OCI-LY7 (cell line): ENCODE data around the gene FKBP1B. TPM values are rescaled to one million over a fixed set of nuclear protein-coding genes. Genes with fewer than 3 reads are reported as not detected.

ENCODE experiments used
- BruUV-seq: library from RNA; stranded (reverse); fragments of 400-500 nt; replicated peaks from 2 replicates; lab custom pipeline; 2021; lab: Mats Ljungman, UMichigan
- CTCF ChIA-PET: fragments of 300-600 bp; sonication (Branson Sonifier 250); formaldehyde crosslinking; loops from one replicate; lab custom pipeline; 2022; ENCODE audit warnings: antibody characterized with exemption; ENCODE audit not compliant: unreplicated experiment; lab: Charles Lee
- POLR2A ChIA-PET: fragments of 300-600 bp; sonication (Branson Sonifier 250); formaldehyde crosslinking; loops from one replicate; lab custom pipeline; 2022; ENCODE audit warnings: antibody characterized with exemption; lab: Charles Lee
- DNase-seq: peaks from one replicate; pipeline ENCODE4 v3.0.0-alpha.2; 2015; ENCODE audit warnings: low spot score
- H2AFZ ChIP-seq: fragments of 200-600 bp; sonication (generic), shearing (Covaris generic); 2 replicates; pipeline ENCODE4 v1.6.1; 2014; ENCODE audit warnings: mild to moderate bottlenecking, antibody characterized with exemption, low read length, moderate library complexity
- H3K27ac ChIP-seq: fragments of 200-600 bp; sonication (generic); 2 replicates; pipeline ENCODE4 v1.5.1; 2014; ENCODE audit warnings: mixed run types, low read depth, mild to moderate bottlenecking, moderate library complexity, low read length, inconsistent platforms; ENCODE audit not compliant: poor library complexity, severe bottlenecking
- H3K36me3 ChIP-seq: fragments of 200-600 bp; sonication (generic); 2 replicates; pipeline ENCODE4 v1.6.1; 2014; ENCODE audit warnings: mild to moderate bottlenecking, antibody characterized with exemption, low read length, moderate library complexity, mixed read lengths; ENCODE audit not compliant: insufficient read depth
- H3K4me1 ChIP-seq: fragments of 200-600 bp; sonication (generic); 2 replicates; pipeline ENCODE4 v1.5.1; 2014; ENCODE audit warnings: mild to moderate bottlenecking, low read length; ENCODE audit not compliant: insufficient read depth, poor library complexity, severe bottlenecking
- H3K4me2 ChIP-seq: fragments of 200-600 bp; sonication (generic); 2 replicates; pipeline ENCODE4 v1.6.1; 2014; ENCODE audit warnings: mild to moderate bottlenecking, low read length
- H3K4me3 ChIP-seq: fragments of 200-600 bp; sonication (generic); 2 replicates; pipeline ENCODE4 v1.5.1; 2014; ENCODE audit warnings: mild to moderate bottlenecking, low read depth, low read length; ENCODE audit not compliant: poor library complexity, severe bottlenecking
- H3K79me2 ChIP-seq: fragments of 200-600 bp; sonication (generic); 2 replicates; pipeline ENCODE4 v1.6.1; 2016; ENCODE audit warnings: low read depth, mild to moderate bottlenecking, low read length, moderate library complexity, mixed read lengths; ENCODE audit not compliant: insufficient read depth
- H3K9me2 ChIP-seq: fragments of 200-600 bp; sonication (generic); 2 replicates; pipeline ENCODE4 v1.6.1; 2016; ENCODE audit warnings: mild to moderate bottlenecking, low read length, mixed read lengths; ENCODE audit not compliant: insufficient read depth
- H3K9me3 ChIP-seq: fragments of 200-600 bp; sonication (generic); 2 replicates; pipeline ENCODE4 v1.6.1; 2014; ENCODE audit warnings: mild to moderate bottlenecking, mixed run types, low read length, mixed read lengths
- H4K20me1 ChIP-seq: fragments of 200-600 bp; sonication (generic); 2 replicates; pipeline ENCODE4 v1.6.1; 2014; ENCODE audit warnings: mild to moderate bottlenecking, antibody characterized with exemption, low read length, moderate library complexity, mixed read lengths; ENCODE audit not compliant: insufficient read depth
- EZH2phosphoT487 ChIP-seq: fragments of 200-600 bp; sonication (generic); IDR thresholded peaks from 2 replicates; pipeline ENCODE4 v1.6.1; 2018; ENCODE audit warnings: low read depth, borderline replicate concordance, mild to moderate bottlenecking, mixed run types, antibody characterized with exemption, low read length, moderate library complexity, mixed read lengths
- intact Hi-C: fragments of 100-400 bp; cut with micrococcal nuclease; formaldehyde crosslinking; loops from one replicate; pipeline ENCODE4 v1.10.0; 2022; ENCODE audit not compliant: unreplicated experiment
- total RNA-seq, 2 experiments: library from RNA; depleted of rRNA in 1 of 2; stranded (reverse); fragments of >200 nt in 1 of 2; shearing (Covaris generic) in 1 of 2; gene quantifications; 2 replicates each; pipeline ENCODE4 v1.2.3, GENCODE V29; 2014 to 2022
- TF ChIP-seq, protein P1 (sequence below): fragments of 200-600 bp; sonication (generic); conservative IDR thresholded peaks from 2 replicates; pipeline ENCODE4 v1.5.1; 2014; ENCODE audit warnings: mild to moderate bottlenecking, antibody characterized with exemption, low read length, moderate library complexity, mixed read lengths

The FKBP1B gene
- total RNA-seq, 2 experiments from 2014 or later: 1.5 to 3.2 TPM

DNA sequence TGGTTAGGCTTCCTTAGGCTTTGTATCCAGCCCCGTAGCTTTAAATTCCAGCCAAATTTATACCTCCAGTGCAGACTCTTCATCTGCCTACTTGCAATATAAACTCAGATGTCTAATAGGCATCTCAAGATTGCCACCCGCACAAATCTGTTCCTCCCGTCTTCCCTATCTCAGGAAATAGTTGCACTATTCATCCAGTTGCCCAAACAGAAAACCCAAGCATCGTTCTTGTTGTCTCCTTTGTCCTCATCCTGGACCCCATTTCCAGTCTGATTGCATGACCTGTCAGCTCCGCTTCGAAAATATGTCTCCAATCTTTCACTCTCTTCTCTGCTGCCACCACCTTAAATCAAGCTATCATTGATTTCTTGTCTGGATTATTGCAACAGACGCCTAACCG is 2.3 kb downstream of the FKBP1B start:
- peaks cover 1% of the 10 kb centered on the region; the same call in 1 of the 2 replicates for H3K79me2 ChIP-seq
- DNase-seq: no peak
- intact Hi-C loops: no loop called here
- no peak overlapping the region for H2AFZ ChIP-seq
- no peaks in the 10 kb centered on the region for H3K9me2 ChIP-seq
- no peak overlapping the region for H3K27ac ChIP-seq
- H3K9me3 ChIP-seq: no peaks in the 10 kb centered on the region
- H4K20me1 ChIP-seq: no peaks in the 10 kb centered on the region
- H3K36me3 ChIP-seq: no peaks in the 10 kb centered on the region
- H3K4me1 ChIP-seq: peaks cover 14% of the 10 kb centered on the region
- H3K4me2 ChIP-seq: no peak overlapping the region
- CTCF ChIA-PET: no interaction called here
- POLR2A ChIA-PET: interaction anchor here (0.5 to 0.8 kb wide), 4 partner anchors 19 to 109 kb away, joined by 3 to 6 read pairs (median 4); partner anchors contain the start of gene SF3B6
- TF ChIP-seq, protein P1, sequence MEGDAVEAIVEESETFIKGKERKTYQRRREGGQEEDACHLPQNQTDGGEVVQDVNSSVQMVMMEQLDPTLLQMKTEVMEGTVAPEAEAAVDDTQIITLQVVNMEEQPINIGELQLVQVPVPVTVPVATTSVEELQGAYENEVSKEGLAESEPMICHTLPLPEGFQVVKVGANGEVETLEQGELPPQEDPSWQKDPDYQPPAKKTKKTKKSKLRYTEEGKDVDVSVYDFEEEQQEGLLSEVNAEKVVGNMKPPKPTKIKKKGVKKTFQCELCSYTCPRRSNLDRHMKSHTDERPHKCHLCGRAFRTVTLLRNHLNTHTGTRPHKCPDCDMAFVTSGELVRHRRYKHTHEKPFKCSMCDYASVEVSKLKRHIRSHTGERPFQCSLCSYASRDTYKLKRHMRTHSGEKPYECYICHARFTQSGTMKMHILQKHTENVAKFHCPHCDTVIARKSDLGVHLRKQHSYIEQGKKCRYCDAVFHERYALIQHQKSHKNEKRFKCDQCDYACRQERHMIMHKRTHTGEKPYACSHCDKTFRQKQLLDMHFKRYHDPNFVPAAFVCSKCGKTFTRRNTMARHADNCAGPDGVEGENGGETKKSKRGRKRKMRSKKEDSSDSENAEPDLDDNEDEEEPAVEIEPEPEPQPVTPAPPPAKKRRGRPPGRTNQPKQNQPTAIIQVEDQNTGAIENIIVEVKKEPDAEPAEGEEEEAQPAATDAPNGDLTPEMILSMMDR: no peak
- TF ChIP-seq EZH2phosphoT487: no peak
- no peak overlapping the region for H3K4me3 ChIP-seq
- no TSS peak for BruUV-seq

GRCh38 chr2:24052951-24053350 is 3.4 kb downstream of the FKBP1B start:
- DNase-seq: no peak
- intact Hi-C loops: no loop called here
- TF ChIP-seq, protein P1: no peak
- no peak for TF ChIP-seq EZH2phosphoT487
- BruUV-seq: no TSS peak
- Histone ChIP-seq H3K36me3 (no peaks in the 10 kb centered on the region), H3K27ac (no peak overlapping the region), H3K4me1 (peaks cover 8% of the 10 kb centered on the region), H3K9me3 (no peaks in the 10 kb centered on the region), H3K4me2 (no peak overlapping the region), H3K9me2 (no peaks in the 10 kb centered on the region), H2AFZ (no peak overlapping the region), H3K4me3 (no peak overlapping the region), H3K79me2 (no peaks in the 10 kb centered on the region), H4K20me1 (no peaks in the 10 kb centered on the region)
- ChIA-PET CTCF (no interaction called here), POLR2A (interaction anchor here (0.7 to 1.1 kb wide), 2 partner anchors 14 to 1661 kb away, joined by 4 to 6 read pairs; no protein-coding TSS in a partner anchor)

DNA sequence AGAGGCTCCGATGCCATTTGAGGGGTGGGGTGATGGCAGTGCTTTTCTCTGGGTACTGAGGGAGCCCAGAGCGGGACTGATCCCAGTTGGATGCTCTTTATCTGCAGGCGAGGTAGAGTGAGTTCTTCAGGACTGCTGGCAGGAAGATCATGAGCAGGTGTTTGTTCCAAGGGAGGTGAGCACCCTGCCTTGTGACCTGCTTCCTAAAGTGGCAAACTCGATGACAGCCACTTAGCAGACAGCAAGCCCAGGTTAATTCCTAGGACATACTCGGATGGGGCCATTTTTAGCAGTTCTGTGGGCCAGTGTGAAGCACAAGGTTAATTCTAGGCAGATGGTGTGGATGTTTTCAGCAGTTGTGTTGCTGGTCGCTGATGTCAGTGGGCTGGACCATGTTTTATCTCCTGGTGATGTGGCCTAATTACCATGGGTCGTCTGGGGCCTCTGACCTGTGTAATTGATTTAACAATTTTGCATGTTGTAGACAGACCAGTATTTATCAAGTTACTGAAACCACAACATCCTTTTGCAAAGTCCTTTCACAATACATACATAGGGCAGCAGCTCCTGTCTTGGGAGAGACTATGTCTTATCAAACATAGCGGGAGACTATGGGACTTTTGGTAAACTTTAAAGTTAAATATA is 4.9 kb downstream of the FKBP1B start:
- no peaks in the 10 kb centered on the region for H4K20me1 ChIP-seq

More for the DNA sequence above, 4.9 kb downstream of the FKBP1B start:
- TF ChIP-seq, protein P1: no peak
- TF ChIP-seq EZH2phosphoT487: no peak
- no peaks in the 10 kb centered on the region for H3K9me3 ChIP-seq
- H2AFZ ChIP-seq: no peak overlapping the region
- H3K9me2 ChIP-seq: no peaks in the 10 kb centered on the region
- H3K36me3 ChIP-seq: no peaks in the 10 kb centered on the region
- no peaks in the 10 kb centered on the region for H3K4me1 ChIP-seq
- H3K27ac ChIP-seq: no peak overlapping the region
- intact Hi-C loops: no loop called here
- H3K79me2 ChIP-seq: no peaks in the 10 kb centered on the region
- ChIA-PET CTCF (no interaction called here), POLR2A (interaction anchor here (1.1 kb wide), 1 partner anchor 230 kb away, joined by 5 read pairs; no protein-coding TSS in a partner anchor)
- no TSS peak for BruUV-seq
- no peak for DNase-seq
- no peak overlapping the region for H3K4me2 ChIP-seq
- no peak overlapping the region for H3K4me3 ChIP-seq
